ENCODE data around the gene DTWD1.
"Not testable (repeated sequence)": the region's sequence is repeated elsewhere in the genome, so short reads cannot be mapped to it uniquely, and the experiment has no call there.

The DTWD1 gene

DNA sequence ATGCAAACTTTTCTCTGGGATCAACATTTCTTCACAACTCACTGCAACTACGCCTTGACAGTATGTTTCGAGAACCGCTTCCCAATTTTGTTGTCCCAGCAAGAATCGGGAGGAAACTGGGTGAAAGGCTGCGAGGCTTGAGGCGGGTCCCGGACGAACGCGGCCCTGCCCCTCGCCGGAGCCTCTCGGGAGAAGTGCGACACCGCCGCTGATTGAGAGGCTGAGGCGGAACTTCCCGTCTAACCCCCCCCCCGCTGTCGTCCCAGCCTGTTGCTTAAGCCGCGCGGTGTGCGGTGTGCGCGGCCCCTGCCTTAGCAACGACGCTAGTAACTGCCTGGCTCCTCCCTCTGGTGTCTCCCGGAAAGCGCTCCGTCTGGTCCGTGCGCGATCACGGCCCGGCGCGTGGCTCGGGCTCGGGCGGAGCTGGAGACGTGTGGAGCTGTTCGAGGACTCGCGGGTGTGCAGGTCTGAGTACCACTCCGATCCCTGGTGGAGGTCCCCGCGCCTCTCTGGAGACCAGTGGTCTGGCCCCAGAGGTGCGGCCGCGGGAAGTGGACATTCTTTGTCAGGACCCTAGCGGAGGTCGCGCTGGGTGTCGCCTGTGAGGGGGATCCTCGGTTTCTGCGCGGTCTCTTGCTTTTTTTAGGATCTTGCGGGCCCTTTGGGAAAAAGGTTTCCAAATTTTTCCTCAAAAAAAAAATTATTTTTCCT lies at the start of gene DTWD1, which contains the start of gene FAM227B:
DTWD1 (plus strand) TSS at position 391 of the 711 bp plus-strand sequence. CDS start 4,120 bp downstream, outside the sequence.
FAM227B (minus strand) TSS at position 161 of the 711 bp plus-strand sequence. CDS start 5,647 bp downstream, outside the sequence.
- Histone ChIP-seq H3K27me3 (replicated peaks) (no peaks in the 10 kb centered on the region), H3K36me3 (replicated peaks) (peaks cover 3% of the 10 kb centered on the region), H3K27ac (peak within 1 kb of the TSS; percentile 90), H3K4me3 (ENCODE audit: low read depth, low read length) (peak within 1 kb of the TSS; percentile 85)
- no peak for TF ChIP-seq CTCF (IDR thresholded peaks at IDR 0.05; ENCODE audit: low read depth, low read length, missing control alignments)
- peak; percentile 97 for DNase-seq
- in situ Hi-C loops (cut with HindIII; ENCODE audit: low pct_ligation_motif_present, low sequenced_read_pairs): no loop called here

DNA sequence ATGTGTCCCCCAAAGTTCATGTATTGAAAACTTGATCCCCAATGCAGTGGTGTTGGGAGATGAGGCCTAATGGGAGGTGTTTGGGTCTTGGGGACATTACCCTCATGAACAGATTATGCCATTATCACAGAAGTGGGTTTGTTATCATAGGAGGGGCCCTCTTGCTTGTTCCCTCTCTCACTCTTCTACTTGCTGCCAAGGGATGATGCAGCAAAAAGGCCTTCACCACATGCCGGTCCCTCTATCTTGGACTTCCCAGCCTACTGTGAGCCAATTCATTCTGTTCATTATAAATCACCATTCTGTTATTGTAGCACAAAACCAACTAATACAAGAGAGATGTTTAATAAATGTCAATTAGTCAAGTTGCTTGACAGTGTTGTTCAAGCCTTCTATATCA lies 47.4 kb upstream of the DTWD1 start:
- Histone ChIP-seq H3K27me3 (replicated peaks) (no peaks in the 10 kb centered on the region), H3K27ac (no peak overlapping the region), H3K36me3 (replicated peaks) (no peaks in the 10 kb centered on the region), H3K4me3 (ENCODE audit: low read depth, low read length) (no peak overlapping the region)
- DNase-seq: no peak
- in situ Hi-C loops (cut with HindIII; ENCODE audit: low pct_ligation_motif_present, low sequenced_read_pairs): no loop called here
- TF ChIP-seq CTCF (IDR thresholded peaks at IDR 0.05; ENCODE audit: low read depth, low read length, missing control alignments): no peak

GRCh38 chr15:49589030-49589429 lies 31.8 kb upstream of the DTWD1 start:
- no peaks in the 10 kb centered on the region for H3K36me3 ChIP-seq (replicated peaks)
- H3K4me3 ChIP-seq (ENCODE audit: low read depth, low read length): no peak overlapping the region
- in situ Hi-C loops (cut with HindIII; ENCODE audit: low pct_ligation_motif_present, low sequenced_read_pairs): no loop called here
- H3K27me3 ChIP-seq (replicated peaks): no peaks in the 10 kb centered on the region
- no peak for TF ChIP-seq CTCF (IDR thresholded peaks at IDR 0.05; ENCODE audit: low read depth, low read length, missing control alignments)
- DNase-seq: no peak
- no peak overlapping the region for H3K27ac ChIP-seq

- H3K4me3 ChIP-seq (ENCODE audit: low read depth, low read length); H3K27me3 ChIP-seq (replicated peaks); H3K36me3 ChIP-seq (replicated peaks); DNase-seq; in situ Hi-C loops (cut with HindIII; ENCODE audit: low pct_ligation_motif_present, low sequenced_read_pairs); H3K27ac ChIP-seq: not testable (repeated sequence)
These were observed 28.0 kb upstream of the DTWD1 start for GRCh38 chr15:49592829-49593316.

DNA sequence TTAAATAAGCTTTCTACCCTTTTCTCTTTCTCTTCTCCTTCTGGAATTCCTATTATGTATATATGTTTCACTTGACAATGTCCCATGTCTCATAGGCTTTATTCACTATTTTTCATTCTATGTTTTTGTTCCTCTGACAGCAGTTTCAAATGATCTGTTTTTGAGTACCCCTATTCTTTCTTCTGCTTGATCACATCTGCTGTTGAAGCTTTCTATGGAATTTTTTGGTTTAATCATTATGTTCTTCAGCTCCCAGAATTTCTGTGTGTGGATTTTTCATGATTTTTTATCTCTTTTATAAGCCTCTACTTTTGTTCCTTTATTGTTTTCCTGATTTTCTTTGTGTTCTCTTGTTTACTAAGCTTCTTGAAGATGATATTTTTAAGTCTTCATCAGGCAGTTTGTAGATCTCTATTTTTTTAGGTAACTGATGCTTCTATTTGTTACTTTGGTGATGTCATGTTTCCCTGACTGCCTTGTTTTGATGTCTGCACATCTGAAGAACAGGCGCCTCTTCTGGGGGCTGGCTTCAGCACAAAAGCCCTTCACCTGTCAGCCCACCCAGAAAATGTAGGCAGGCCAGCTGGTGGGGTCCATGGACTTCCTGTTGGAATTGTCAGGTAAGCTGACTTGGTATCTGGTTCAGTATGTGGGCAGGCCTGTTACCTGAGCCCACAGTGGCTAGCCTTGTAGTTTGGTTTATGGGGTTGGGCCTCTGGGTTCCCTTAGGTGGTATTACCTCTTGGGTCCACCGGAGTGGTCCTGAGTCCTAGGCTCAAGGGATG lies 16.0 kb upstream of the DTWD1 start:
- in situ Hi-C loops (cut with HindIII; ENCODE audit: low pct_ligation_motif_present, low sequenced_read_pairs): no loop called here
- no peak for TF ChIP-seq CTCF (IDR thresholded peaks at IDR 0.05; ENCODE audit: low read depth, low read length, missing control alignments)
- no peak overlapping the region for H3K27ac ChIP-seq
- no peak for DNase-seq
- no peaks in the 10 kb centered on the region for H3K36me3 ChIP-seq (replicated peaks)
- no peak overlapping the region for H3K4me3 ChIP-seq (ENCODE audit: low read depth, low read length)
- H3K27me3 ChIP-seq (replicated peaks): no peaks in the 10 kb centered on the region

DNA sequence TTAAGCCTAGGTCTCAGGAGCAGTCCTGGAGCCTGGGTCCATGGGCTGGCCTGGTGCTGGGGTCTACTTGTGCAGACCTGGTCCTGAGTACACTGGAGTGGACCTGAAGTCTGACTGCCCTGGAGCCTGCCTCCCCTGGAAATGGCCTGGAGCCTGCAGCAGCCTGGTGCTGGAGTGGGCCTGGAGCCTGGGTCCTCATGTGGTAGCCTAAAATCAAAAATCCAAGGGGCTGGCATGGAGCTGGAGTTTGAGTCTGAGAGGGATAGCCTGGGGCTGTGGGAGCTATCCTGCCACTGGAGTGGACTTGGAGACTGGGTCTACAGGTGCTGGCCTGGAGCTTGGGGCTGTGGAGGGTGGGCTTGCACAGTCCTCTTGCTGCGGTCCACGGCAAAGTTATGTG lies 15.3 kb upstream of the DTWD1 start:
- in situ Hi-C loops (cut with HindIII; ENCODE audit: low pct_ligation_motif_present, low sequenced_read_pairs): no loop called here

More for the DNA sequence above, 15.3 kb upstream of the DTWD1 start:
- Histone ChIP-seq H3K36me3 (replicated peaks) (no peaks in the 10 kb centered on the region), H3K27me3 (replicated peaks) (no peaks in the 10 kb centered on the region), H3K27ac (no peak overlapping the region), H3K4me3 (ENCODE audit: low read depth, low read length) (no peak overlapping the region)
- DNase-seq: no peak
- no peak for TF ChIP-seq CTCF (IDR thresholded peaks at IDR 0.05; ENCODE audit: low read depth, low read length, missing control alignments)

All from brain microvascular endothelial cell (primary cell).